Raji (cell line): ENCODE measurements around the gene CHST3.

Experiments
- POLR2A ChIP-seq: IDR thresholded peaks from 2 replicates; pipeline ENCODE4 v1.6.1; 2011; ENCODE audit warnings: low read depth, low read length, control low read depth; ENCODE audit not compliant: insufficient read depth

CHST3 gene

DNA sequence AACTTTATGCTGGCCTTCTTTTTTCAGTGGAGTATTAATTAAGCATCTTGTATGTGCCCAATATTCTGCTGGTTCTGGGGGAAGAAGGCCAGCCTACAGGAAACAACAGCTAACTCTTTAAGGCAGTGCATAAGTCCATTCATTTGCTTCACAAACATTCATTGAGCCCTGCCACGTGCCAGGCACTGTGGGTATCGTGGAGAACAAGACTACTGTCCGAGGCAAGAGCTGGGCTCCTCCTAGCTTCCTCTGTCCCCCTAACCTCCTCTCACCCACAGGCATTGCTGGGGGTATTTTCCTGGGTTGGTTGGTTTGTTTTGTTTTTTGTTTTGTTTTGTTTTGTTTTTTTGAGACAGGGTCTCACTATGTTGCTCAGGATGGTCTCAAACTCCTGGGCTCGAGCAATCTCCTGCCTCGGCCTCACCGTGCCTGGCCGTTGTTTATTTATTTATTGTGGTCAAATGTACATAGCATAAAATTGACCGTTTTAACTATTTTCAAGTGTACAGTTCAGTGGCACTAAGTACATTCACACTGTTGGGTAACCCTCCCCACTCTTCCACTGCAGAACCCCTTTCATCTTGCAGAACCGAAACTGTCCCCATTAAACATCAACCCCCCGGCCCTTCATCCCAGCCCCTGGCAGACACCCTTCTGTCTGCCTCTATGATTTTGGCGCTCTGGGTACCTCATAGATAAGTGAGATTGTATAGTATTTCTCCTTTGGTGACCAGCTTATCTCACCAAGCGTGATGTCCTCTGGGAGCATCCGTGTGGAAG is 32.6 kb downstream of the CHST3 start:
- TF ChIP-seq POLR2A = no peak

DNA sequence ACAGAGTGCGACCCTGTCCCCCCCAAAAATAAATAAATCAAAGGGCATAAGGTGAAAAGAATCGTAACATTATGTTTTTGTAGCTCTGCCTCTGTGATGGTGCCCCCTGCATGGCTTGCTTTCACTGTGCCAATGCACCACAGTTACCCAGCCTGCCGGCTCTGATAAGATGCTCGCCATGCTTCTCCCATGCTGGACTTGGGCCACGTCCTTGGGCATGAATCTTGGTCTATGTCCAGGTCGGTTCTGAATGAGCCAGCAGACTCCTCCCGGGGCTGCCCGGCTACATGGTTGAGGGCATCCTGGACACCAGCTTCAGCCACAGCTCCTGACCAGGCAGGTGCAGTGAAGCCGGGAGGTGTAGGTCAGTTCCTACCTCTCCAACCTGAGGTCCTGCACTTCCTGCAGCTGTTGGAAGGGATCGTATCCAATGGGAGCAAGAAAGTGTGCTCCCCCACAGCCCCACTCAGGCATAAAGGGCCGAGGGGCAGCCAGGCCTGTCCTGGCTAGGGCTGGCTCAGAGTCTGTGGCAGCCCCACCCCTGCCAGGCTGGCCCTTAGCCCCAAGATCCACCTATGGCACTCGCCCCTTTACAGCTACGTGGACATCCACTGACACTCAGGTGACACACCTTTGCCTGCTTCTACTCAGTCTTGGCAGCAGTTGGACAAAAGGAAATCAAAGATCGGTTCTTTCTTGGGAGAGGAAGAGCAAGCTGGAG is 34.1 kb downstream of the CHST3 start:
- TF ChIP-seq POLR2A = no peak

DNA sequence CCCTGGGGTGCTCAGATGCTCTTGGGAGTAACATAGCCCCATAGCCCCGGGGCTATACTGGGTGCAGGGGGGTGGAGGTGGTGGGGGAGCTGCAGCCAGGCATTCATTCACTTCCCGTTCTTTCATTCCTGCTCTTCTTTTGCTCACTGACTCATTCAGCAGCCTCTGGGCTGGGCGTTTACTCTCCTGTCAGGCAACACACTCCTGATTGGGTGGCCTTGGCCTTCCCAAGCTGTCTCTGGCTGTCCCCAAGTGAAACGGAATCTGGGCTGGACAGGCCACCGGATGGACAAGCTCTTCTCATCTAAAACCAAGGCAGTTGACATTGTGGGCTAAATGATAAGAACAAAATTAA is 34.6 kb downstream of the CHST3 start:
- no peak for TF ChIP-seq POLR2A

DNA sequence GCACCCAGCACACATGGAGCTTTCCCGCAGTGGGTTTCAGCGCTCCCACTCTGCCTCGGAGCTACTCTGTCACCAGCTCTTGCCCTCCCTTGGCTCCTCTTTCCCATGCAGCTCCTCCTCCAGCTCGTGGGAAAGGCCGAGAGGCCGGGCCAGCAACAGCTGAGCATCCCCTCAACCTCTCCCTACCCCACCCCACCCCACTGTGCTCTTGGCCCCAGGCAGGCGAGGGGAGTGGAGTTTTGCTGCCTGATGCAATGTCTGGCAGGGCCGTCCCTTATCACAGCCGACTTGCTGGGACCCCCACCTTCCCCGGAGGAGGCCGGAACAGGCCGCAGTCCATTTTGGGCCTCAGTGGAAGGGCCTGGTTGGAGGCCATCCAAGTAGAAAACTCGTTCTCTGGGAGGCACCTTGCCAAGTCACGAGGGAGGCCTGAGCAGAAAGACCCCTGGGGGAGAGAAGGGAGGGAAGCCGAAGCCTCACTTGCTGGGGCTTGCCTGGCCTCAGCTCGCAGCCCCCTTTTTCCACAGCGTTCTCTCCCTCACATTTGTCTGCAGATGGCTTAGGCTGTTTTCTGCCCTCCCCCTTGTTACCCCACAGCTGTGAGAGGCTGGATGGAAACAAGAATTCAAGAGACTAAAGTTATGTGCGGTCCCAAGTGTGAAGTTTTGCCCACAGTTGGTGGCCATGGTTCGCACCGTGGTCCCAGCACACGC is 35.3 kb downstream of the CHST3 start:
- TF ChIP-seq POLR2A = no peak

DNA sequence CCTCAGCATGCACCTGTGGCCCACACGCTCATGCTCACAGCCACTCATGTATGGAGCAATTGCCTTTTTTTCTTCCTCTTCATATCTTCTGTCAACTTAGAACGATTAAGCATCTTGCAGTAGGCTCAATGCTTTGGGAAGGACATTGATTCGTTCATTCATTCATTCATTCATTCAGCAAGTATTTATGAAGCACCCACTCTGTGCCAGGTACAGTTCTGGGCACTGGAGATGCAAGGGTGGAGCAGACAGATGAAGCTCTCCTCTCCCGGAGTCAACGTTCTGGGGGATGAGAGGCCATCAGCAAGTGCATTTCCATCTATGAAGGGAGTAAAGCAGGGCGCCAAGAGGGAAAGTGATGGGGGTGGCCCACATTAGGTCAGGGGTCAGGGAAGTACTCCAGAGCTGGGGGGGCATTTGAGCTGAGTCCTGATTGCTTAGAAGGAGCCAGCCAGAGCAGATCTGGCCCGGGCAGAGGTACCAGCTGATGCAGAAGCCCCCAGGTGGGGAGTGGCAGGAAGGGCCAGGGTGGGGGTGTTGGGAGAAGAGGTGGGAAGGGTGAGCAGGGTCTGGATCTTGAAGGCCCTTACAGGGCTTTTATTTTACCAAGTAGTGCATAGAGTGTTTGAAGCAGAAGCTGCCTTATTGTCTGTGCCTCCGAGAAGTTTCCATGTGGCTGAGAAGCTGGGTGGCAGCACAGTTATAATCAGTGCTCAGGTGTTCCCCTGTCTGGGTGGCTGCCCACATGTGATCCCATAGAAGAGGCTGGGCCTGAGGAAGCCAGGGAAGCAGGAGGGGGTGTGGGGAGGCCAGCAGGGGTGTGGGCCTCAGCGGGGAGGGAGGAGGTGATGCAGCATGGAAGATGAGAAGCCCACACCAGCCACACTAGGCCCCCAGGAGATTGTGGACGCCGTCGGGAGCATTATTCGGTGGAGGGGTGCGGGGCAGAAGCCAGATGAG is 36.2 kb downstream of the CHST3 start:
- TF ChIP-seq POLR2A = no peak

DNA sequence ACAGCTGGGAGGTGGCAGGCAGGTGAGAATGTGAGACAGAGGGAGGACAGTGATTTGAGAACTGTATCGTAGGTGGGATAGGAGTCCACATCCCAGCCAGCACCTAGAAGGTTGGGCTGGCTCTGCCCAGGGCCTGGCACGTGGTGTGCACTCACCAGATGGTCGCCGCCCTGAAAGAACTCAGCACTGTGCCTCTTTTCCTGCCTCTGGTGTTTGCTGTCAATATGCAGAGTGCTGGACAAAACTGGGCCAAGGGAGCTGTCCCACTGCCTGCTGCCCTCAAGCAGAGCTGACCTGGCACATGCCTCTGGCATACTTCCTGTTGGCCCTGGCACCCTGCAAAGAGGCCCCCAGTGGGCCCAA is 36.8 kb downstream of the CHST3 start:
- TF ChIP-seq POLR2A = no peak

DNA sequence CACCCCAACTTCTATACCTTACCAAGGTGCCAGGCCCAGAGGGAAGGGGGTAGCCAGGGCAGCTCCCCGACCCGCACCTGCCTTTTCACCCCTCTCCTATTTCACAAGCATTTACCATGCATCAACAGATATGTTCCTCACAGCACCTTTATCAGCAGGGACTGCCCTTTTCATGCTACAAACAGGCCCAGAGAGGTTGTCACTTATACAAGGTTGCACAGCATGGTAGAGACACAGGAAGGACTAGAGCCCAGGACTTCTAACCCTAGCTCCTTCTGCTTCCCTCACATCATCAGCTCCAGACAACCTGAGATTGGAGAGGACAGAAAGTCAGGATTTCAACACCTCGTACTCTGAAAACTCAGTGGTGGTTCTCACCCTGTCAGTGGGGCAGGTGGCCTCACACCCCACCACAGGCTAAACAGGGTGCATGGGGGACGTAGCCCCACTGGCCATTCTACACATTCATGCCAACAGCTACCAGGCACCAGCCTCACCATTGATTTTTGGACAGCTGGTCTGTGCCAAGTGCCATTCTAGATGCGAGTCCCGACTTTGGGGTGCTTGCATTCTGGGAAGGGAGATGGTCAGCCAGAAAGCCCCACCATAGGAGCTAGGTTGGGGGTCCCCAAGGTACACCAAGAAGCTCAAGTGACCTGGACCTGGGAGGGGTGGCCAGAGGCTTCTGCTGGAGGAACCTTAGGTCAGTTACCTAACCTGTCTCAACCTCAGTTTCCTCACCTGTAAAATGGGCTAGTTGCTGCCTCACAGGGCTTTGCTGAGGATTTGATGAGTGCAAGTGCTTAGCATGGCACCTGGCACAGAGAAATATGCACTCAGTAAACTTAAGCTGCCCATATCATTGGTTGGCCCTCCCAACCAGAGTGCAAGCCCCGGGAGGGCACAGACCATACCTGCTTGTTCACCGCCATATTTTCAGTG is 38.4 kb downstream of the CHST3 start:
- TF ChIP-seq POLR2A = no peak

DNA sequence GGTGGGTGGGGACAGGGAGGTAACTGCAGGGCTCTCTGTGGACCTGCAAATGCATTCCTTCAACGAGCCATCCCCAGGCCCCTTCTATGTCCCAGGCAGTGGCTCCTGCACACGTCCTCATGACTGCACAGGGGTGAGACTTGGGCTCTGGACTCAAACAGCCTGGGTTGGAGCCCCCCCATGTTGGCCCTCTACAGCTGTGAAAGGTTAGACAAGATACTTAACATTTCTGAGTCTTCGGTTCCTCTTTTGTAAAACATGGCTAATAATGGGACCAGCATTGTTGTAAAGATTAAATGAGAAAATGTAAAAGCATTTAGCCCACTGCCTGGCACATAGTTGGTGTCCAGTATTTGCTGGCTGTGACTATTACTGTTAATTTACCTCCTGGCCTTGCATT is 41.8 kb downstream of the CHST3 start:
- no peak for TF ChIP-seq POLR2A

DNA sequence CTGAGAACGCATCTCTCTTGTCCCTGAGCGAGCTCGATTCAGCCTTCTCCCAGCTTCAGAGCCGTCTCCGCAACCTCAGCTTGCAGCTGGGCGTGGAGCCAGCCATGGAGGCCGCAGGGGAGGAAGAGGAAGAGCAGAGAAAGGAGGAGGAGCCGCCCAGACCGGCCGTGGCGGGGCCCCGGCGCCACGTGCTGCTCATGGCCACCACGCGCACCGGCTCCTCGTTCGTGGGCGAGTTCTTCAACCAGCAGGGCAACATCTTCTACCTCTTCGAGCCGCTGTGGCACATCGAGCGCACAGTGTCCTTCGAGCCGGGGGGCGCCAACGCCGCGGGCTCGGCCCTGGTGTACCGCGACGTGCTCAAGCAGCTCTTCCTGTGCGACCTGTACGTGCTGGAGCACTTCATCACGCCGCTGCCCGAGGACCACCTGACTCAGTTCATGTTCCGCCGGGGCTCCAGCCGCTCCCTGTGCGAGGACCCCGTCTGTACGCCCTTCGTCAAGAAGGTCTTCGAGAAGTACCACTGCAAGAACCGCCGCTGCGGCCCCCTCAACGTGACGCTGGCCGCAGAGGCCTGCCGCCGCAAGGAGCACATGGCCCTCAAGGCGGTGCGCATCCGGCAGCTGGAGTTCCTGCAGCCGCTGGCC is 43.2 kb downstream of the CHST3 start:
- no peak for TF ChIP-seq POLR2A

DNA sequence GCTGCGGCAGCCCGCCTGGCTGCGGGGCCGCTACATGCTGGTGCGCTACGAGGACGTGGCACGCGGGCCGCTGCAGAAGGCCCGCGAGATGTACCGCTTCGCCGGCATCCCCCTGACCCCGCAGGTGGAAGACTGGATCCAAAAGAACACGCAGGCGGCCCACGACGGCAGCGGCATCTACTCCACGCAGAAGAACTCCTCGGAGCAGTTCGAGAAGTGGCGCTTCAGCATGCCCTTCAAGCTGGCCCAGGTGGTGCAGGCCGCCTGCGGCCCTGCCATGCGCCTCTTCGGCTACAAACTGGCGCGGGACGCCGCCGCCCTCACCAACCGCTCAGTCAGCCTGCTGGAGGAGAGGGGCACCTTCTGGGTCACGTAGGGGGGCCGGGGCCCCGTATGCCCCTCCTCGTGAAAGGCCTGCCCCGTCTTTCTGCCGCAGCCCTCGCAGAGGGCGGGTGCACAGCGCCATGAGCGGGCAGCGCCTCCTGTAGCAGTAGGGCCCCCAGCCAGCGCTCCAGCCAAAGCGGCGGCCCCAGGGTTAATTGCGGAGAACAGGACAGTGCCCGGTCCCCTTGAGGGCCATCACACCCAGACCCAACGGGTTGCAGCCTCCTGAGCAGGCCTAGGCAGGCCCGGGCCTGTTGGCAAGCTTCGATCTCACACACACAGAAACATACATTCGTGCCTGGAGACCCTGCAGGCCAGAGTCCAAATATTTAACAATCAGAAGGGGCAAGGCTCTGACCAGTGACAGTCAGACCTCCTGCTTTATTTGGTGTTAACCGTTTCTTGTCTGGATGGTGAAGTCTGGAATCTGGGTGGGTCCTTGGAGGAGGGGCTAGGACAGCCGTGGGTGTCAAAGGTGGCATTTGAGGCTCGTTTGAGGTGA is 44.1 kb downstream of the CHST3 start:
- TF ChIP-seq POLR2A = no peak

DNA sequence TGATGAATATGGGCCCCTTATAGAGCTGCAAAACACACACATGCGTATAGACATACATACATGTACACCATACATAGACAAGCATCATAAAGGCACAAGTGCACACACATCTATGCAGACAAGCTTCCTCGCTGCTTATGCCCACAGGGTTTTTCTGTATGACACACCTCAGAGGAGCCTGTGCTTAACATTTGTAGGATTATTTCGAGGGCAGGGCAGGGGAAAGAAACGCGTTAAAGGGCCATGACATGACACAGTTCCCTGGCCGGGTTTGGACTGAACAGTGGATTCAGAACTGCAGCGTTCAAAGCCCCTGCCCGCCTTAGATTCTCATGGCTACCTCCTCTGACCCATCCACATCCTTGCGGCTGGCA is 44.8 kb downstream of the CHST3 start:
- TF ChIP-seq POLR2A = no peak

DNA sequence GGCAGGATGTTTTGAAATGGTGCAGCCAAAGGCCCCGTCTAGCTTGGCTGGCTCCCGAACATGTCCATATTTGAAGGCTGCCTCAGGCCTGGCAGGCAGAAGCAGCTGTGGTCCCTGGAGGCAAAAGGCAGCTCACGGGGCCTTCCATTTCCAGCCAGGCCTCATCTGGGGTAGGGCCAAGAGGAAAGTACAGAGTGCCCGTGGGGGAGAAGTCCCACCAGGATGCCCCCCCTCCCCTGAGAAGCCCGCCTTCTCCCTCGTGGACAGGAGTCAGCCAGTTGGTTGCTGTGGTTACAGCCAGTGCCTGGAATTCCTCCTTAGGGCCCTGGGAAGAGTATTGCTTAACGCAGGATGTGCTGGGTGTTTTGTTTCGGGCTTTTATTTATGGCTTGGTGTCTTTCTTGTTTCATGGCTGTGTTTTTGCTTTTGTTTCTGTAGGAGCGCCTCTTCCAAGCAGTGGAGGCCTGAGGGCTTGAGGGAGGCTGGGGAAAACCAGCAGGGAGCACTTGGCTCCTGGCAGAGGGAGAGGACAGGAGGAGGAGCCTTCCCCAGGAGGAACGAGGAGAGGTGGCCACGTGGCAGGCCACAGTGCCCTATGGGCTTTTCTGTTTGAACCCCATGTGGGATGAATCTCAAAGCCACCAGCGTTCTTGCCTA is 45.4 kb downstream of the CHST3 start:
- TF ChIP-seq POLR2A = no peak
